GM11168 (cell line): ENCODE results near the gene DGAT2.

Source experiments
- in situ Hi-C: fragments of 300-500 bp; cut with MboI; formaldehyde crosslinking; loops from one replicate; pipeline ENCODE4 v1.12.0; 2022; ENCODE audit warnings: low sequenced_read_pairs; ENCODE audit not compliant: unreplicated experiment

DGAT2 gene

GRCh38 chr11:75797116-75797515 is 28.5 kb downstream of the DGAT2 start:
- in situ Hi-C loops: no loop called here

DNA sequence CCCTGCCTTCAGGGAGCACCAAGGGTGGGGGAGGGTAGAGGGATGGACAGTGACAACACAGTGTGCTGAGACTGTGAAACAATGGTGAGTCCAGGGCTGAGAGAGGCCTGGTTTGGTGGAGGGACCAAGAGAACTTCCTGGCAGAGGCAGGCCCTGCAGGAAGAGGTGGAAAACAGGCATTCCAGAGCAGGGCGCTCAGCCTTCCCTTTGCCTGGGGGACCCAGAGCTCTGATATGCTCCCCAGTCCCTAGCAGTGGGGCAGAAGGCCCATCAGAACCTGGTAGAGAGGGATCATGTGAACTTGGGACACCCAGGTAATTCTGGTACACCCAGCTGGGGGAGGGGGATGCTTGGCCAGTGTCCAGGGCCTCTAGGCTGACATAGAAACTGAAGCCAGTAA is 29.2 kb downstream of the DGAT2 start:
- in situ Hi-C loops: no loop called here

- in situ Hi-C loops: no loop called here
Observed at GRCh38 chr11:75800136-75800675, 31.6 kb downstream of the DGAT2 start.

DNA sequence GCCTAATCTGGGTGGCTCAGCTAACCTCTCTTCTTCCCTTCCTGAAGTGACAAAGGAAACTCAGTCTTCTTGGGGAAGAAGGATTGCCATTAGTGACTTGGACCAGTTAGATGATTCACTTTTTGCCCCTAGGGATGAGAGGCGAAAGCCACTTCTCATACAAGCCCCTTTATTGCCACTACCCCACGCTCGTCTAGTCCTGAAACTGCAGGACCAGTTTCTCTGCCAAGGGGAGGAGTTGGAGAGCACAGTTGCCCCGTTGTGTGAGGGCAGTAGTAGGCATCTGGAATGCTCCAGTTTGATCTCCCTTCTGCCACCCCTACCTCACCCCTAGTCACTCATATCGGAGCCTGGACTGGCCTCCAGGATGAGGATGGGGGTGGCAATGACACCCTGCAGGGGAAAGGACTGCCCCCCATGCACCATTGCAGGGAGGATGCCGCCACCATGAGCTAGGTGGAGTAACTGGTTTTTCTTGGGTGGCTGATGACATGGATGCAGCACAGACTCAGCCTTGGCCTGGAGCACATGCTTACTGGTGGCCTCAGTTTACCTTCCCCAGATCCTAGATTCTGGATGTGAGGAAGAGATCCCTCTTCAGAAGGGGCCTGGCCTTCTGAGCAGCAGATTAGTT is 32.3 kb downstream of the DGAT2 start:
- in situ Hi-C loops: no loop called here

GRCh38 chr11:75801362-75802020 is 32.9 kb downstream of the DGAT2 start:
- in situ Hi-C loops: no loop called here

GRCh38 chr11:75802021-75802912 is 33.7 kb downstream of the DGAT2 start:
- in situ Hi-C loops: no loop called here

DNA sequence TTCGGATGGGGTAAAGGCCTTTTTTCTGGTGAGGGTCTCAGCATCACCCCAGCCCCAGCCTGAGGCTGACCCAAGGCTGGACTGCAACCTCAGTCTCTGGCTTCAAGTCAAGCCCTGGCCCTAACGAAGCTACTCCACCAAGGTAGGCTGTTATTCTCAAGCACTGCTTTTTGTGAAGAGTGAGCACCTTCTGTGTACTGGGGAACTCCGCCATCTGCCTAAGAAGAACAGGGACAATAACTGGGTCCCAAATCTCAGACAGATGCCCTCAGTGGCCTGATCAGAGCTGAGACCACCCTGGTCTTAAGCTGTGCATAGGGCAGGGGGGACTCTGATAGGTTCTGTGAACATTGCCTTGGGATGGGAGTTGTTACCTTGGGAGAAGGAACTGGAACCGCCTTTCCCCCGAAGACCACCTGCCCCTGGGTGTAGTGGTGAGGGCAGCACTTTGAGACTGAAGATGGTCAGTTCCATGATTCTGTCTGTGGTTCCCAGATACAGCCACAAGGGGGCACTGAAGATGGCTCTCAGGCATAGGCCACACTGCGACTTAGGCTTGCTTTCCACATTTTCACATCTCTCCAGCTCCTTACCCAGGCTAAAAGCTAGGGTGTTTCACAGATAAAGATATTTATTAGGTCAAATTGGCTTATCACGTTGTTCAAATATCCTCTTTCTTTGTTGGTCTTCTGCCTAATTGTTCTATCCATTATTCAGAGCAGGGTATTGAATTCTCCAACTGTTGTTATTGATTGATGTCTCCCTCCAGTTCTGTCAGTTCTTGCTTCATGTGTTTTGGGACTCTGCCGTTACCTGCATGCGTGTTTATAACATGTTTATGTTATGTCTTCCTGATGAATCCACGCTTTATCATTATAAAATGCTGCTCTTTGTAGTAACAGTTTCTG is 34.6 kb downstream of the DGAT2 start:
- in situ Hi-C loops: no loop called here

- in situ Hi-C loops: no loop called here
Observed at GRCh38 chr11:75809111-75809510, 40.5 kb downstream of the DGAT2 start.

DNA sequence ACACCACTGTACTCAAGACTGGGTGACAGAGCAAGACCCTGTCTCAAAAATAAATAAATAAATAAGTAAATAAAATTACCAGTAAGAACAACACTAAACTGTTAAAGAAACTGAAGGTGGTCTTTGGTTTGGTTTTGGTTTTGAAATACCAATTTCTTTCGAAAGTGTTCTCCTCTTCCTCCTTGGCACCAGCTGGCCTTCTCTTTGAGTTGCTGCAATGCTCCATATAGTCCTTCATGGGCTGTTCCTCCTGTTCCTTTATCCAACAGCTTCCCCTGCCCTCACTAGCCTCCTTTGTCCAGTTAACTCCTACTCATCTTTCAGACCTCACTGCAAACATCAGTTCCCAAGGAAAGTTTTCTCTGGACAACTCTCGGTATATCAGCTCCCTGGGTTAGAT is 41.4 kb downstream of the DGAT2 start:
- in situ Hi-C loops: loop anchor here (5.0 kb wide), 1 partner anchor 57 kb away; no protein-coding TSS in a partner anchor

DNA sequence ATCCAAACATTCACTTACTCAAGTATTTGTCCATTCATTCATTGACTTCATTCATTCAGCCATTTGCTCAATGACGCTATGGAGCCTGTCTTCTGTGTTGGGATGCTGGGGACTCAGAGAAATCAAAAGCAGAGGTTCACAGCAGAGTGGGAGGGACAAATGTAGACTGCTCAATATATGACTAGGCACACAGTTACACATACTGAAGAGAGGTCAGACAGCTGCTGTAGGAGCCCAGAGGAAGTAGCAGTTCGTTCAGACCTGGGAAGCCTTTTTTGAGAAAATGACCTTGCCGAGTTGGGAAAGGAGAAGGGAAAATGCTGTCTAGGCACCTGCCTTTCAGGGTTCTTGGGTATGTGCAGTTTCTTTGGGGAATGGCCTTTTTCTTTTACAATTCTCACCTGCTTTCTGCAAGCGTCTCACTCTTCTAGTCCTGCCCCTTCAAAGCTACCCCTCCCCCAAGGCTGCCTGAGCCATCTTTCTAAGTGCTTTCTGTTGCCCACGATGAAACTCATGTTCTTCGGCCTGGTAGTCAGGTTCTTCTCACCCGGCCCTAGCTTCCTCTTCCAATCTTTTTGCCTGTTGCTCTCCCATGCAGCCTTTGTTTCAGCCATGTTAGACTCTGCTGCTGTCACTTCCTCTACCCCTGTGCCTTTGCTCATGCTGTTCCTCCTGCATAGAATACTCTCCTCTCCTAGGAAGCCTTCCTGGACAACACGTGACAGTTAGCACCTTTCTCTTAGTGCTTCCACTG is 42.2 kb downstream of the DGAT2 start:
- in situ Hi-C loops: loop anchor here (5.0 kb wide), 1 partner anchor 56 kb away; no protein-coding TSS in a partner anchor

DNA sequence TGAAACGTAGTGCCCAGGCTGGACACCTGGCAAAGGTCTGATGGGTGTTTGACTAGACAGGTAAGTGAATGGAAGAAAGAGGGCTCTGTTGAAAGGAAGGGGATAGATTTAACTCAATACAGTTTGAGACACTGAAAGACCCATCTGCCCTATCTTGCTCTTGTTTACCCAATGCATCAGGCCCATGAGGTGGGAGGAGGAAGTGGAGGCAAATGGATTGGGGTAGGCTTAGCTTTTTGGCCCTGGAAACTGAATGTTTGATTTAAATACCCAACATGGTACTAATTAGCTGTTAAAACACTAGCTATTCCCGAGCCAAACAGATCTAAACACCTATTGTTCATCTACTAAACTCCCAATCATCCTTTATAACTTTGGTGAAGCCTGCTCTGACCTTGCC is 42.9 kb downstream of the DGAT2 start:
- in situ Hi-C loops: loop anchor here (5.0 kb wide), 1 partner anchor 56 kb away; no protein-coding TSS in a partner anchor

- in situ Hi-C loops: loop anchor here (5.0 kb wide), 1 partner anchor 55 kb away; no protein-coding TSS in a partner anchor
Observed at GRCh38 chr11:75812542-75813040, 44.0 kb downstream of the DGAT2 start.

DNA sequence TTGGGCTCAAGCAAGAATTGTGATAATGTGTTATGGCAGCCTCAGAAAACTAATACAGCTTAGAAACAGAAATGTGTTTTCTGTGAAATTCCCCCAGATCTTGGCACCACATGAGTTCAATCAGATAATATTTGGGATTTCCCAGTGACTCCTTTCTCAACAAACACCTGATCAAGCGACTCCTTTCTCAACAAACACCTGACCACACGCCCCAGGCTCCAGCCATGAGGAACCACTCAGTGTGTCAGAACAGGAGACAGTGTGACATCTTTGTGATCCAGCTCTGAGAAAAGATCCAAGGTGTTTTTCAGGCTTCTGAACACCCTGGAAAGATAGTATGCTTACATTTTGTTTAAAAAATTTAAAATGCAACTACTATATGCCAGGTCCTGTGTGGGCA is 44.5 kb downstream of the DGAT2 start:
- in situ Hi-C loops: loop anchor here (5.0 kb wide), 1 partner anchor 54 kb away; no protein-coding TSS in a partner anchor

- in situ Hi-C loops: loop anchor here (5.0 kb wide), 1 partner anchor 54 kb away; no protein-coding TSS in a partner anchor
Observed at GRCh38 chr11:75813622-75814039, 45.1 kb downstream of the DGAT2 start.

DNA sequence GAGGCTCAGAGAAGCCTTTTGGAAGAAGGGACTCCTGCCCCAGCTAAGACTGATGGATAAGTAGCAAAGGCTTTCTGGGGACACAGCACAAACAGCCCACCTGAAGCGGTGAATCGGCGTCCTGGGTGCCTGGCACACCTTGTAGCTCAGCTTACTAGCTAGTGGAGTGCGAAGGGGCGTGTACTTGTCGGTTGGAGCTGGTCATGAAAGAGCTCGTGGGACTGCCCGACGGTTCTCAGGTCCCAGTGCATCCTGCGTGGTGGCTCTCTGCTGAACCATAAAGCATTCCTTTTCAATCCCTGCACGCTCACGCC is 45.7 kb downstream of the DGAT2 start:
- in situ Hi-C loops: loop anchor here (5.0 kb wide), 1 partner anchor 53 kb away; no protein-coding TSS in a partner anchor

GRCh38 chr11:75814677-75815344 is 46.2 kb downstream of the DGAT2 start, which contains the start of gene UVRAG:
Gene UVRAG (plus strand): TSS chr11:75815210. CDS start chr11:75815408, 198 bp downstream.
- in situ Hi-C loops: loop anchor here (5.0 kb wide), 1 partner anchor 52 kb away; no protein-coding TSS in a partner anchor

- in situ Hi-C loops: no loop called here
Observed at GRCh38 chr11:75815345-75816168, 47.0 kb downstream of the DGAT2 start.
